Measurements from ENCODE around the gene ANKRD6.

The ANKRD6 gene

DNA sequence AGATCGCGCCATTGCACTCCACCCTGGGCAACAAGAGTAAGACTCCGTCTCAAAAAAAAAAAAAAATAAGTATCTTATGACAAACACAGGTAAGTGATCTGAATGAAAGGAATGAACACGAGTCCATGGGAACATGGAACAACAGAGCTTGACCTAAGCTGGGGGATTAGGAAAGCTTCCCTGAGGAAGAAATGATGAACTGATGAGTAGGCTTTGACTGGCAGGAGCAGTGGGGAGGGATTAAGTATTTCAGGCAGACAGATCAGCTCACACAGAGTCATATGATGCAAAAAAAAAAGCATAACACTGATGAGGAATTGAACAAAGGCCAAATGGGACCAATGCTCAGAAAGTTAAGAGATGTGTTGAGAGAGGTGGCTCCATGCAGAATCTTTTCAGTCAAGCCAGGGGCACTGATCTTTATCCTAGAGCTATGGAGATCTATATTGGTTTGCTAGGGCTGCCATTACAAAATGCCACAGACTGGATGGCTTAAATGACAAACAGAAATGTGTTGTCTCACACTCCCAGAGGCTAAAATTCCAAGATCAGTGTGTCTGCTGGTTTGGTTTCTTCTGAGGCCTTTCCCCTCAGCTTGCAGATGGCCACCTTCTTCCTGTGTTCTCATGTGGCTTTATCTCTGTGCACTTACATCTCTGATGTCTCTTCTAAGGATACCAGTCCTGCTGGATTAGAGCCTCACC, 85.6 kb downstream of the ANKRD6 start:
- DNase-seq: no peak

DNA sequence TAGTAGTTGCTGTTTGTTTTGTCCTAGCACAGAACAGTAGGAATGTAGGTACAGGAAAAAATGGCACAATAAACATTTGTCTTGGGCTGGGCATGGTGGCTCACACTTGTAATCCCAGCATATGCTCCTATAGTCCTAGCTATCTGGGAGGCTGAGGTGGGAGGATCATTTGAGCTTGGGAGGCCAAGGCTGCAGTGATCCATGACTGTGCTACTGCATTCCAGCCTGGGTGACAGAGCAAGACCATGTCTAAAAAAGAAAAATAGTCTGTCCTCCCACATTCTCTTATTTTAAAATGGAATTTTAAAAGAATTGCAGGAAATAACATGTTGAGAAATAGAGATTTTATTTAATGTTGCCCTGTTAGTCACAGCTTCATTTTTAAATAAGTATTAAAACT, 87.8 kb downstream of the ANKRD6 start:
- no peak for DNase-seq

DNA sequence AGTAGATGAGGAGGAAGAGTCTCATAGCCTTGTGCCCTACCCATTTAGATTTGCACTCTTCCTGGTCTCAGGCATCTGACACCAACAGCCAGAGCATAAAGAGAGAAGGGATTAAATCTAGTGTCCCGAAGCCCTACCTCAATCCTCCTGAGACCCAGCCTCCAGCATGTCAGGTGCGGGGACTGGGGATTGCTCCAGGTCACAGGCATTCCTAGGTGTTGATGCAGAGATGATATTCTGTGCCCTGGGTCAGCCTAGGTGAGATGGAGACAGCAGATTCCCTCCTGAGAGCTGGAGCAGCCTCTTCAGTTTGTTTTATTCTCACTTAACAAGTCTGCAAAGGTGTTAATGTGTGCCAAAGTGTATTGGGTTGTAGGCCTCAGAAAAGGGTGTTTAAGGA, 89.8 kb downstream of the ANKRD6 start:
- no peak for DNase-seq

DNA sequence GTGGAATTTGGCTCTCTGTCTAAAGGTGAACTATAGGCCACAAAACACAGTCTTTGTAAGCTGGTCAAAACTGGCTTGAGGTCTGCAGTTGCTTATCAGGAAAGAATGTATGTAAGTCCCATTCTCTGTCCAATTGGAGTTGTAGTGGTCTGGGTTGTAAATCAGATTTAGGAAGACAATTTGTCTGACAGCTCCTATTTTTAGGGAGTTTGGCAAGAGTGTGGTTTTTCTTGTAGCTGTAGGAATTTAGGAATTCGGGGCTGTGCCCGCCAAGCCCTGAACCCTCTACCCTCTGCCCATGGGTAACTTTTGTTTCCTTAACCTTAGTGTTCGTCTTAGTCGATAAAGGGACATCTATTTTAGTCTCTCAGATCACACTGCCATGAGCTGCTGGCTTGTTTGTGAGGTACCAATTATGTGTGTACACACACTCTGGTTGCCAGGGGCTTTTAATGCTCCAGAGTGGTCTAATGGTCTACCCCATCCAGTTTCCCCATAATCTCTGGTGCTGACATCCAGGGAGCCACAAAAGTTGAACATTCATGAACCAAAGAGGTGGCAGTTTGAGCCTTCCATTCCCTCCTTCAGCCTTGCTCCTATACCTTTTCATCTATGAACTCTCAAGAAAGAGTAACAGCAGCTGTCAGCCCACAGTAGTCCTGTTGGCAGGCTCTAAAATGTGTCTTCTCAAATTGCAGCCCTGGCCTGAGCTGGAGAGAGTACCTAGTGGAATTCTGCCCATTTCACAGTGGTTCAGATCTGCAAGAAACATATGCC, 93.0 kb downstream of the ANKRD6 start:
- DNase-seq: no peak

DNA sequence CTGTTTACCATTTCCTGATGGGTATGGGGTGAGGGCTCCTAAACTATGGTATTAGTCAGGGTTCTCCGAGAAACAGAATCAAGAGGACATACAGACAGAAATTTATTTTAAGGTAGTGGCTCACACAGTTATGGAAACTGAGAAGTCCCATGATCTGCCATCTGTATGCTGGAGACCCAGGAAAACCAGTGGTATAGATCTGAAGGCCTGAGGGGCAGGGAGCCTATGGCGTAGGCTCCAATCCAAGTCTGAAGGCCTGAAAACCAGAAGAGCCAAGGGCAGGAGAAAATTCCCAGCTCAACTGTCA, 93.6 kb downstream of the ANKRD6 start:
- DNase-seq: no peak

DNA sequence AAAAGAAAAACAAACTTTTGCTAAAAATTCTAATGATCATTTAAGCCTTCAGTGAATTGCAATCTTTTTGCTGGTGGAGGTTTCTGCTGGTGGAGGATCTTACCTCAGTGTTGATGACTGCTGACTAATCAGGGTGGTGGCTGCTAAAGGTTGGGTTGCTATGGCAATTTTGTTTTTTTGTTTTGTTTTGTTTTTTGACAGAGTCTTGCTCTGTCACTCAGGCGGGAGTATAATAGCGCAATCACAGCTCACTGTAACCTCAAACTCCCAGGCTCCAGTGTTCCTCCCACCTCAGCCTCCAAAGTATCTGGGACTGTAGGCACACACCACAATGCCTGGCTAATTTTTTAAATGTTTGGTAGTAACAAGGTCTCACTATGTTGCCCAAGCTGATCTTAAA, 94.7 kb downstream of the ANKRD6 start:
- no peak for DNase-seq

DNA sequence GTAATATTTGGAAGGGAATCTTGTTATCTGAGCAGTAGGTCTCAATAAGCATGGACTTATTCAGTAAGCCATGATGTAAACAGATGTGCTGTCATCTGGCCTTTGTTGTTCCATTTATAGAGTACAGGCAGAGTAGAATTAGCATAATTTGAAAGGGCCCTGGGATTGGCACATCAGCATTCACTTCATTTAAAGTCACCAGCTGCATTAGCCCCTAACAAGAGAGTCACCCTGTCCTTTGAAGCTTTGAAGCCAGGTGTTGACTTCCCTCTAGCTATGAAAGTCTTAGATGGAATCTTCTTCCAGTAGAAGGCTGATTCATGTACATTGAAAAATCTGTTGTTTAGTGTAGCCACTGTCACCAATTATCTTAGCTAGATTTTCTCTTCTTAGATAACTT, 95.9 kb downstream of the ANKRD6 start:
- DNase-seq: no peak

DNA sequence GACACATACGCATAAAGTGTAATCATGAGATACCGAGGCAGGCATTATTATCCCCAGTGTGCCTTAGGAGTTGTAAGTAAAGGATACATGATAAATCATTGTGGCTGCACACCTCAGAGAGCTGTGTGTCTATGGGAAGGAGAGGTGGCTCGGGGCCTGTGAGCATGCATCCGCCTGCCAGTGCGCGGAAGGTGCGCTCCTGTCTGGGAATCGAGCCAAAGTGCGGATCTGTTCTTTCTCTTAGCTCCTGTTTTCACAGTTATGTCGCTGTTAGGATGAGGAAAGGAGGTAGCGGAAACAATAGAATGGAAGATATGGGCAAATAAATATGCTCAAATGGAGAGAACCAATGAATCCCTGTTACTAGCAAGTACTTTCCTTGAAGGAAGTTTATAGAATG, 98.0 kb downstream of the ANKRD6 start:
- DNase-seq: no peak

DNA sequence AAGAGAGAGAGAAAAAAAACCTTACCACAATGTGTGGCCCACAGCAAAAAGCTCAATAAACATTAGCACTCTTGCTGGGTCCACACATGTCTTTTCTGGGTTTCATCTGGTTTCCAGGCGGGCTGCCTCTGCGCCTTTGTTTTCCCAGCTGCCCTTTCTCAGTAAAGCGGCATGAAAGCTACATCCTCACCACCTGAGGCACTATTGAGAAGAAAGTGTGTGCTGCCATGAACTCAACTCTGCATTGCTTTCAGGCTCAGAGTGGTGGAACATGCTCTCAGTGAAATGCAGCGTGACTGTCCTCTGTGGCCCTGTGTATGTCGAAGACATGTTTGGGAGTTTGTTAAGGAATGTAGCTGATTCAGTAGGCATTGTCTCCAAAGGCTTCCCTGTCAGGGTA, 103.3 kb downstream of the ANKRD6 start:
- no peak for DNase-seq

DNA sequence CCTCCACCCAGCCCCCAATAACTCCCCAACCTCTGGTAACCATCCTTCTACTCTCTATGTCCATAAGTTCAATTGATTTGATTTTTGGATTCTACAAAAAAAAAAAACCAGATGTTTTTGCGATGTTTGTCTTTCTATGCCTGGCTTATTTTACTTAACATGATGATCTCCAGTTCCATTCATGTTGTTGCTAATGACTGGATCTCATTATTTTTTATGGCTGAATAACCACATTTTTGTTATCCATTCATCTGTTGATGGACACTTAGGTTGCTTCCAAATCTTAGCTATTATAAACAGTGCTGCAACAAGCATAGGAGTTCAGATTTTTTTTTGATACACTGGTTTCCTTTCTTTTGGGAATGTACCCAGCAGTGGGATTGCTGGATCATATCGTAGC, 106.8 kb downstream of the ANKRD6 start:
- no peak for DNase-seq

DNA sequence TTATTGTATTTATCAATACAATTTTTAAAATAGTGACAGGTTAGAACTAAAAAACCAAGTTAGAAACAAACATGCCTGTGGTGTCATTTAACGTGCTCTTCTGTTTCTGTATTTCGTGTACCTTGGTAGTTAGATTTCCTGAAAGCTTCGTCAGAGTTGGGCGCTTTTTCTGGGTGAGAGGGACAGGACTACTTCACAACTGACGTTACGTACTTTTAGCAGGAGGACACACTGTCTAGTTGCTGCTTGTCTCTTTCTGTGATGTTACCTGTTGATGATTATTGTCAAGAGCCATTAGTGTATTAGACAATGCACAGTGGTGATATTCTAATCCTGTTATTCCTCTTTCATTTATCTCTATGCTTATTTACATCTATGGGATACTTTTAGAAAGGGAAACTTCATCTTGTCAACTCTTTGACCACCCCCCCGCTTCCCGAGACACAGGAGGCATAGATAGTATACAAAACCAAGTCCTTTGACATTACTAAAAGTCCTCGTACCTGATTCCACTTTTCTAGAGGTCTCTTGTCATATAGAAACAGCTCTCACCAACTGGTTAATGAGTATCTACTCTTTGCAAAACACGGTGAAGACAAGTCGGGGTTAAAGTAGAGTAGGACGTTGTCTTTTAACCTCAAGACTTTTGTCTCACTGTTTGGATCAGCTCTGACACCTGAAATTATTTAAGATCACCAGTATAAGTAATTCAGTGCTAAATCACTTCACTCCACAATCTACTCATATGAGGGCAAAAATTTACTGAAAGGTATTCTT, 109.3 kb downstream of the ANKRD6 start:
- no peak for DNase-seq

DNA sequence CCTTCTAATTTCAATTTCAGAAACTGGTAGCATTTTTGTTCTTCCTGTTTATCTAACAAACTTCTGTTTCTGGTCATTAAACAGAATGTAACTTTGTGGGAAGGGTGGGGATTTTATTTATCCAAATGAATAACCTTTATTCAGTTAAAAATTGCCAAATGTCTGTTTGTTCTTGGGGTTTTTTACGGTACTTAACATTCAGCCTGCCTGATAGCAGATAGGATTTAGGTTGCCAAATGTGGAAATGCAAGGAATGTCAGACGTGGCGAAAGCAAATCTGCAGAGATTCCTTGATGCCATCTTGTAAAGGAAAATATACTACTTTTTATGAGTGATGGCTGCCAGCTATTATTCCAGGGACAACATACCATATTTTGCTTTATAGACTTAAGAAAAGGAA, 109.9 kb downstream of the ANKRD6 start:
- no peak for DNase-seq

DNA sequence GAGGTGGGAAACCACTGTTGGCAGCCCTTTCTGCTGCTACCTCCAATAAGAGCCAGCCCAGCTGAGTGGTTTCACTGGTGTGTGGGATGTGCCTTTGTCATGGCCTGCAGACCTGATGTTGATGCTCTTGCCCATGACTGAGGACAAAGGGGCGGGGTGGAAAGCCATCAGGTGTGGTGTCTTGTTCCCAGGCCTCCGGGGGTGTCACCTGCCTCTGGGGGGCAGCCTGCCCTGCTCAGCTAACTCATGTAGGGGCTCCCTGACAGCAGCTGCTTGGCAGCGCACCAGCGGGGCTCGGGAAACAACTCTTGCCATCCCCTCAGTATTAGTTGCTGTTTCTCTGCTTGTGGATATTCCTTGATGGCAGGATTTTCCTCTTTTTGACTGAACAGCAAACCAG, 114.3 kb downstream of the ANKRD6 start:
- no peak for DNase-seq

DNA sequence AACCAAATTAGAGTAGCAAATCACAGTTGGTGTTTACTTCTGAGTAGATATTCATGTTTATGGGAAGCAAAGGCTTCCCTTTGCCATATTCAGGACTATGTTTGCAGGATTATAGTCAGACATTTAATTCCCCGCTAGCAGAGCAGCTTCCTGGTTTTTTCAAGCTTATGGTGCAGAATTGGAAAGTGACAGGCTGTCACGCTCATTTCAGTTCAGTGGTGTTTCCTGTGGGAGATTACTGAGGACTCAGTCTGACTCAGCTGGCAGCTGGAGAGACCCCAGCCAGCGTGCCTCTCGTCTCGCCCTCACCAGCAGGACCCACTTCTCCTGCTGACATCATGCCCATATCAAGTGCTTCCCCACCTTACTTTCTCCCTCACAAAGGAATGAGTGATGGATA, 120.5 kb downstream of the ANKRD6 start:
- DNase-seq: no peak

DNA sequence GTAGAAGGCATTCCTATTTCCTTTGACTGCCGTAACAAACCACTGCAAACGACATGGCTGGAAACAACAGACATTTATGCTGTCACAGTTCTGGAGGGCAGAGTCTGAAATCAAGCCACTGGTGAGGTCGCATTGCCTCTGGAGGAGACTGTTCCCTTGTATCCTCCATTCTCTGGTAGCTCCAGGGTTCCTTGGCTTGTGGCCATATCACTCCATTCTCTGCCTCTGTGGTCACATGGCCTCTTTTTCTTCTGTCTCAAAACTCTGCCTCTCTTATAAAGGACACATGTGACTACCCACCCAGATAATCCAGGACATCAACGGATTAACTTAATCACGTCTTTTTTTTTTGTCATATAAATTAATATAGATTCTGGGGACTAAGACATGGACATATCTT, 121.2 kb downstream of the ANKRD6 start:
- no peak for DNase-seq

DNA sequence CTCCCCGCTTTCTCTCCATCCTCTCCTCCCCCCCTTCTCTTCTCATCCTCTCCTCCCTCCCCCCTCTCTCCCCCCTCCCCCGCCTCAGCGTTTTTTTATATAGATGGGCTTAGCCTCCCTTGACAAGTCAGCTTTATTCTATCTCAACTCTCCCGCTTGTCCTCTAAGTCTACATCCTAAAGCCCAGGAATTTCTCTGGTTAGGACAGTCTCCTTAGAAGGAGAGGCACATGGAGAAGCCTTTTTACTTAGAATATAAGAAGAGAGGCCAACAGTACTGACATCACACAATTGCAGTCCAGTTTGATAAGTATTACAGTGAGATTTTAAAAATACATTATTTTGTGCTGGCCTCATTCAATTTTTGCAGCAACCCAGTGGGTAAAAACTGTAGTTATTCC, 122.1 kb downstream of the ANKRD6 start:
- no peak for DNase-seq

DNA sequence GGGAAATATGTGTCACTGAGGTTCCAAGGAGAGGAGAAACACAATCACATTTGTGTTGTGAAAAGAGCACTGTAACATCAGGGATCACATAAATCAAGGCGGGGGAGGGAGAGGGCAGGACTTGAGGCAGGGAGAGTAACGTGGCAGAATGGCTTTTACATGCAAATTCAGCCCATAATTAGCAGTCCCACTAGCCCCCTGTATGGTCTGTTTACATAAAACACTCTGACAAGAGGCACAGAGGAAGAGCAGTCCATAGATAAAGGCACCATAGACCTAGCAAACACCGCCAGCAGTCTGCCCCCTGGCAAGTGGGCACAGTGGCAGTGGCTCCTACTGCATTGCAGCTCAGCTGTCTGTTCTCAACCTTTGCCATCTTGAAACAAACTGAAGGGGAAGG, 122.9 kb downstream of the ANKRD6 start:
- DNase-seq: no peak

DNA sequence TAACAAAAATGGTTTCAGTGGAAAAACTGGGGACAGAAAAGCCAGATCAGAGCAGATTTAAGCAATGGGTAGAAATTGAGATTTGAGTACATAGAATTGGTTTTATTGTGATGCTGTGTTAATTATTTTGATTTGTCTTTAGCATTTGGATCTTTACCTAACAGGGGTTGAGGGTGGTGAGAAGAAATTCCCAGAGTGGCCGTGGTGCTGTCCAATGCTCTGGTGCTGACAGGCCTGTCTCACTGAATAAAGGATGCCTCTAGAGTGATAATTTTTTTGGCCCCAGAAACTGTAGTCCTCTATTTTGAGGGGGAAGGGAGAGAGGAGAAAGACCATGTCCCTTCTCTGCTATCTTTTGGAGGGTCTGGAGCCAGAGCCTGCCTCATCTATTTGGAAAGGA, 126.5 kb downstream of the ANKRD6 start:
- DNase-seq: no peak

DNA sequence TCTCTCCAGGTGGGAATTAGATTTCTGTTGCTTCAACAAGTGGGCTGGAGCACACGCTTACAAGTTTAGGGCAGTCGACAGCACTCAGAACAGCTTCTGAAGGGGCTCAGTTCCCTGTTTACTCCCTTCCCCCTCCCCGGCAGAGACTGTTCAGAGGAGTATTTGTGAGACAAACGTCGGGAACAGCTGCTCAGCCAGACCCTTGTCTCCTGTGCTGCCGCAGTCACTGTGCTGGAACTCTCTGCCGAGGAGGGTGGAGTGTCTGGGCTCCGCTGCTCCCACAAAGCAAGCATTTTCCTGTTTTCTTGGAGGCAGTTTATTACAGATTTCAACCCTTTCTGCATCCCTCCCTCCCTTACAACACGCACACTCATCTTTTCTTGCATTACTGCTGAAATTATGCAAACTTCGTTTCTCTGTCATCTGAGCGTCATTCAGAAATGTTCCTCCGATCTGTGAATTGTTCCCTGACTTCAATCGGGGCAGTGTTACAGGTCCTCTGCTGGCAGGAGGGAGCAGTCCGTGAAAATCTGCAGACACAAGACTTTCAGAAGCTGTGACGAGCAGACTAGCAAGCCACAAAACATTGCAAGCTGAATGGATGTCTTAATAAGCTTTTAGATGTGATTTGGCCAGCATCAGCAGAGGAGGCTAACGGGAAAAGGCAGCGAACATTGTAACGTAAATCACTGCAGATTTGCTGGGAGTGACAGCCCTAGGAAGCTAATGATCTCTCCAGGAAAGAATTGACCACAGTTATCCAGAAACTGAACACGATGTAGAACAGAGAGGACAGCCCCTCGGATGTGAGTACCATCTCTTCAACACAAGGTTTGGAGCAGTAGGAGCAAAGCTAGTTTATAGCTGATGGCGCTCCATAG, 129.4 kb downstream of the ANKRD6 start:
- DNase-seq: no peak

DNA sequence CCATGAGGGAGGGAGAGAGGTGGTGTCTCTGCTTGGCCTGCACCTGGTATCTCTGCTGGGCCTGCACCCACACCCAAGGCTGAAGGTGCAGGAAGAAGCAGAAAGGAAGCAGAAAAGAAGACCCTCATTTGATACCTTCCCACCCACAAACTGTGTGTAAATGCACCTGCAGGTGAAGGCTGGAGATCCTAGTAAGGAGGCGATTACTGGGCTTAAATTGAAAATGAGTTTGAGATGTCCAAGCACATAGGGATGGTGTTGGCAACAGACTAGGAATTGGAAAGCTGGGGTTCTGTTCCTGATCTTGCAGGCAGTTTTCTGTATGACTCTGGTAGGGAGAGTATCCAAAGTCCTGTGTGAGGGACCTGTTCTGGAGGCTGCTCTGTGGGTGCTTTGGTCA, 130.9 kb downstream of the ANKRD6 start:
- no peak for DNase-seq

DNA sequence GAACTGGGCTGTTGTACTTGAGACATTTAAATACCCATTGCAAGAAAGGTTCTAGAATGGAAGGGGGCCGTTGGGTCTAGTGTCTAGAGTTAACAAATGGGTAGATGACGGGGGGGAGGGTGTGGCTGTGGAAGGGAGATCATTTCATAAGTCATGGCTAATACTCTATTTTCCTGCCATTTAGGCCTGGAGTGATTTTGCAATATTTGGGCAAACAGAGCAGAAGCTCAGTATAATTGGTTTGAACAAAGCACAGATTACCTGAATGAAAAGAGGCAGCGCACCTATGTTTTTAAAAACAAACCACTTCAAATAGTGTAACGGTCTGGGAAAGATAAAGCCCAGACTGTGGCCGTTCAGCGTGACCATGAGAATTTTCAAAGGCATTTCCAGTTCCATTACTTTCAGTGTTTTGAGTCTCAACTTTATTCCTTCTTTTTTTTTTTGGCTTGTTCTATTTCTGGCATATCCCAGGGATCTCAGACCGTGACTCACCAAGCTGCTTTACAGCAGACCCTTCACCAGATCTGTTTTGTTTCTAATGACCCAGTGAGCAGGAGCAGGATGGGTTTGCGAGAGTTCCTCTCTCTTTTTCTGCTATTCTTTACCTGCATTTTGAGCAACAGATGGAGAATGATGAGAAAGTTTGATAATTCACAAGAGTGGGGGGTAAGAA, 131.9 kb downstream of the ANKRD6 start:
- DNase-seq: no peak

DNA sequence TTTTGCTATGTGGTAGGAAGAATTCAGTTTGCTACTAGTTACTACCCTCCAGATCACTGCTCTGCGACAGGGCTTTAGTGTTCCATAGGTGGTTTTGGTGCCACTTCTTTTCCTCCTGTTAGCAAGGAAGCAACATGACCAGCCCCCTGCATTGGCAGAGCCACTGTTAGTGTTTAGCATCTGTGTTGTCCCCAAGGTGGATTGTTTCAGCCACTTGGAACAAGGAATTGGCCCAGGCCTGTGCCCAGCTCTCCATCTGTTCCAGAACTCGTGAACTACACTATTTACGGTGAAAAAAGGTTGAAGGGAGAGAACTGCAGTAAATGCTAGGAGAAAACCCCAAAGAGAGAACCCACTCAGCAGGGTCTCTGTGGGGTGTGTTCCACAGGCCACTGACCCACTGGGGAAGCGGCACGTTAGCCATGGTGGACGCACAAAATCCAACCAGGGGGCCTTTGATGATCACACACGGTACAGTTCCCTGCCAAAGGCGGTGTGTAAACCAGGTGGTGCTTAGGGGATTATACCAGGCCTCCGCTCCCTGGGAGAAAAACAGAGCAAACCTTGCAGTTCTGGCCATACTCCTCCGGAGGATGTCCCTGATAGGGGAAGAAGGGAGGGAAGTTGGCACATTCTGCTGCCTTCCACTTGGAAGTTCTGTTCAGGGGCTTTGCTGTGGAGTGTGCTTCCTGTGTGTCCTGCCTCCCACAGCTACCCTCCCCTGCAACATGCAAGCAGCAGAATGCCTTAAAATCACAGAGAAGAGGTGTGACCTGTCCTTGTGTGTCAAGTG, 133.3 kb downstream of the ANKRD6 start:
- DNase-seq: no peak

Measured in GDM1 (cell line).